GM19463 (cell line): ENCODE results near the gene CIB1.

Source experiments
- ATAC-seq: cut with Tn5 transposase; IDR thresholded peaks from one replicate; pipeline ENCODE4 v1.9.1; 2021; ENCODE audit warnings: mild to moderate bottlenecking, moderate library complexity; ENCODE audit not compliant: unreplicated experiment

Gene CIB1

DNA sequence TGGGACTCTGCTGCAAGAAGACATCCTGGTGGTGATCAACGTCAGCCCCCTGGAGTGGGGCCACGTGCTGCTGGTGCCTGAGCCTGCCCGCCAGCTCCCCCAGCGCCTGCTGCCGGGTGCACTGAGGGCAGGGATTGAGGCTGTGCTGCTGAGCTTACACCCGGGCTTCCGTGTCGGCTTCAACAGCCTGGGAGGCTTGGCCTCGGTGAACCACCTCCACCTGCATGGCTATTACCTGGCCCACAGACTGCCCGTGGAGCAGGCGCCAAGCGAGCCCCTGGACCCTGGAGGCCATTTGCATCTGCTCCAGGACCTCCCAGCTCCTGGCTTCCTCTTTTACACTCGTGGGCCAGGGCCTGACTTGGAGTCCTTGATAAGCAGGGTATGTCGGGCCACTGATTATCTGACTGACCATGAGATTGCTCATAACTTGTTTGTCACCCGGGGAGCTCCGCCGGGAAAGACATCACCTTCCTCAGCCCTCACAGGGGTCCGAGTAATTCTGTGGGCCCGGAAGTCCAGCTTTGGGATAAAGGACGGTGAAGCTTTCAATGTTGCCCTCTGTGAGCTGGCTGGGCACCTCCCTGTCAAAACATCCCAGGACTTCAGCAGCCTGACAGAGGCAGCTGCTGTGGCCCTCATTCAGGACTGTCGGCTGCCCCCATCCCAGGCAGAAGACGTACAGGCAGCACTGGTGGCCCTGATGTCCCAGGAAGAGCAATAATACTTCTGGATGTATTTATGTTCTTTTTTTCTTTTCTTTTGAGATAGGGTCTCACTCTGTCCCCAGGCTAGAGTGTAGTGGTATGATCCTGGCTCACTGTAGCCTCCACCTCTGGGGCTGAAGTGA lies 7.8 kb upstream of the CIB1 start:
- no peak for ATAC-seq

DNA sequence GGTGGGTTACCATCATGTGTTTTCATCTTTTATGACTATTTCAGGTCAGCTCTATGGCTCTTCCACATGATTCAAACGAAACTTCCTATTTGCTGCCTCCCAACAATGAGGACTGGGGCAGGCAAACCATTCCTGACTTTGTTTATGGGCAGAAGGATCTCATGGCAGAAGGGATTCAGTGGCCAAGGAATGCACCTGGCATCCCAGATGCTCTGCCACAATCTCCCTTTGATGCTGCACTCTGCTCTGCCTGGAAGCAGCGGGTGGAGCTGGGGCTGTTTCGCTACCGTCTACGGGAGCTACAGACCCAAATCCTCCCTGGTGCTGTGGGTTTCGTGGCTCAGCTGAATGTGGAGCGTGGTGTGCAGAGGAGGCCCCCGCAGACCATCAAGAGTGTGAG lies 7.1 kb upstream of the CIB1 start:
- ATAC-seq: no peak

DNA sequence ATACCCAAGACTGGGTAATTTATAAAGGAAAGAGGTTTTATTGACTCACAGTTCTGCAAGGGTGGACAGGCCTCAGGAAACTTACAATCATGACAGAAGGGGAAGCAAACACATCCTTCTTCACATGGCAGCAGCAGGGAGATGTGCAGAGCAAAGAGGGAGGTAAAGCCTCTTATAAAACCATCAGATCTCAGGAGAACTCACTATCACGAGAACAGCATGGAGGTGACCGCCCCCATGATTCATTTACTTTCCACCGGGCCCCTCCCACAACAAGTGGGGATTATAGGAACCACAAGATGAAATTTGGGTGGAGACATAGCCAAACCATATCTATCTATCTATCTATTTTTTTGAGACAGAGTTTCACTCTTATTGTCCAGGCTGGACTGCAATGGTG lies 5.6 kb upstream of the CIB1 start:
- ATAC-seq: no peak

DNA sequence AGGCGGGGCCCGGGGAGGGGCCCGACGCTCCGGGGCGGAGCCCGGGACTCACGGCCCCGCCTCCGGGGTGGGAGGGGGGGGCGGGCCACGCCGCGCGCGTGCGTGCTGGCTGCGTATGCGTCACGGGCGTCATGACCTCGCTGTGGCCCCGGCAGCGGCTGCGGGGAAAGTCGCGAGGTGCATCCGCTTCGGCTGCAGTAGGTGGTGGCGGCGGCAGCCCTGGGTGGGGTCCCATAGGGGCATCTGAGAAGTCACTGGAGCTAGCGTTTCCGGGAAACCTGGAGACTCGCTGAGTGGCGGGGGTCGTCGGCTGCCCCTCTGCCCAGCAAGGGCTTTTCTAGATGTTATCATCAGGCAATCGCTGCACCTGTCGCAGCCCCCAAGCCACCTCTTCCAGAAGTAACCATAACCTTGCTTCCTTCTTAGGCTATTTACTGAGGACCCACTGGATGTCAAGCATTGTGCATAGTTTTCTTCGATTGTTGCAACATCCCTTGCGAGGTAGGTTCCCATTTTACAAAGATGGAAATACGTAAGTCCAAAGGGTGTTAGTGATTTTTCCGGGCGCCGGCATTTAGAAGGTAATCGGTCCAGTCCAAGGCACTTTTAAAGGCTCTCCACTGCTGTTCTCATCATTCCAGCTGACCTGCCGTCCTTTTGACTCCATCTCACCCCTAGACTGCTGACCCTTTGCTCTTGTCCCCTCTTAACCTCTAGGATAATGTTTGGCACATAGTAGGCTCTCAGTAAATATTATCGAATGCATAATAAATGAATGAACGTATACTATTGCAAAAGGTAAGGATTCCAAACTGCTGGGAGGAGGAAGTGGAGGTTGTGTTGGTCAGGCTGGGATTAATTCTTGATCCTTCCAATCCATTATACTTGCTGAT lies 601 bp upstream of the CIB1 start, which contains the start of gene GDPGP1:
Gene GDPGP1 (plus strand): TSS at position 114 of the 893 bp plus-strand sequence. CDS start 6,700 bp downstream, outside the sequence.
- peak; percentile 67 for ATAC-seq

DNA sequence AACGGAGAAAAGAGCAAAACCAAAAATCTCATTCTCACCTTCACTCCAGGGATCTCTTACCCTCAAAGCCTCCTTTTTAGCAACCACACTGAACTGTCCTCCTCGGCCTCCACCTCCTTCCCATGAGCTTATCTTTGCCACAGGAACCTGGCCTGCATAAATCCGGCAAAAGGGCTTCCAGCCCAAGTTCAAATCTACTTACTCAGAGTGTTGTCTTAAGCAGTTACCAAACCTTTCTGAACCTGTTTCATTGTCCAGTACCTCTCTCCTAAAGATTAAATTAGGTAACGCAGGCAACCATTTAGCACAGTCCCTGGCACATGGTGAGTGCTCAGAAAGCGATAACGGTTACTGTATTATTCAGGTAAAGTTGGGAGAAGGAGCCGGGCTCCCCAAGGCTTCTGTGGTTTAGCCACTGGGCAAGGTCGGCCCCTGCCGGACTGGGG lies 777 bp downstream of the CIB1 start:
- ATAC-seq: no peak

DNA sequence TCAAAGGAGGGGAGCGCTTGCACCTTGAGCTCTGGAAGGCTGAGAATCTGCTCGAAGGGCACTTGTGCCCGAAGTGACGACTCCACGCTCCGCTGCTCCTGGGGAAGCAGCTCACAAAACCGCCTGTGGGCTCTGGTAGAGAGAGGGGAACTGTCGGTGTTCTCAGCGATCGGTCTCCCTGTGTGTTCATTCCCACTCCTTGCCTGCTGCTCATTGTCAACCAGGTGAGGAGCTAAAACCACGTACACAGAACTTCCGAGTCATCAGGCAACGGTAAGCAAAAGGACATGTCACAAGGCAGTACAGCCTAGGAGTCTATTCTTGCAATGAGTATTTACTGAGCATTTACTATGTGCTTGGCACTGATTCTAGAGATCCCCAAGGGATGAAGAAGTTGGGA lies 1.5 kb downstream of the CIB1 start:
- ATAC-seq: no peak

DNA sequence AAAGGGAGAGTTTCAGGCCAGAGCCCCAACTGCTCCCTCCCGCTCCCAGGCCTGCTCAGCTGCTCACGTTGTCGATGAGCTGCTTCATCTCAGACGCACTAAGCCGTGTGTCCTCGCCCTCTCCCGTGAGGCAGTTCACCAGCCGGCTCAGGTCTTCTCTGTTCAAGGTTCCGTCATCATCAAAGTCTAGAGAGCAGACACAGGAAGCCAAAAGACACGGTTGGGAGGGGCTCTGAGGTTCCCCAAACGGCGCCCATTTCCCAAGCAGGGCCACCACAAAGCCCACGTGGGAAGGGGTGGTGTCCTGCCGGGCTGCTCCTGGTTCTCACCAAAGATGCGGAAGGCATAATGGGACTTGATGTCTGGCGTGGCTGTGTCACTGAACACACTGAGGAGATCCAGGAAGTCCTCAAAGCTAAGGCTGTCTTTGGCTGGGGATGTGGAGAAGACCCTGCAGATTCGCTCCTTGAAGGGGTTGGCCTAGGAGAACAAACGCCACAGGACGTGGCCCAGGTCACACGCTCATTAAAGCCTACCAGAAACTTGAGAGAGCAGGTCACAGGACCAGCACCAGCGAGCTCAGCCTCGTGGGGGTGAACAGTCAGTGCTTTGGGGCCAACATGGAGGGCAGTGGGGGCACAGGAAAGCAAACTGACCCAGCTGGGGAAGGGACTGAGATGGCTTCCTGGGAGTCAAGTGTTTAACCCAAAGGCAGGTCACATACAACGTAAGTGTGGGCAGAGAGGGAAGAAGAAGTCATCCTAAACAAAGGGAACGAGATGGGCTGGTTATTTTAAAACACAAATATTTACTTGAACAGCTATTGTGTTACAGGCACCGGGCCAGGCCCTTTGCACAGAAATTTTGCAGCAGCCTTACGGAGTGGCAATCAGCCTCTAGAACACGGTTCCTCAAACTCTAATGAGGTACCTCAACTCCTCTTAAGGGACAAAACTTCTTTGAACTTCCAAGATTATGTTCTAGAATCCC lies 2.4 kb downstream of the CIB1 start:
- no peak for ATAC-seq

DNA sequence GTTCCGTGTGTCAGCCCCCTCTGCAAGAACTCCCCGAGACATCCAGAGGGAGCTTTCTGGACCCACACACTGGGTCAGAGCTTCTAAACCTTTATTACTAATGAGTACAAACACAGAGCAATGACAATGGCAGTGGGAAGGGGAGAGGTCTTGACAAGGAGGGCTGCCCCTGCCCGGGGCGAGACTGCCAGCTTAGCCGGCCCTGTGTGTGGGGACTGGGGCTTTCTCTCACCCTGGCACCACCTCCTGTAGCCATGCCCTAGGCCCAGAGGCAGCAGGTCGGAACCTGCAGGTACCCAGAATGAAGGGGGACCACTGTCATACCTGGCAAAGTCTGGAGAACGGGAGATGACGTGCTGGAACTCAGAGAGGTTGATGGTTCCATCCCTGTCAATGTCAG lies 3.1 kb downstream of the CIB1 start:
- no peak for ATAC-seq

DNA sequence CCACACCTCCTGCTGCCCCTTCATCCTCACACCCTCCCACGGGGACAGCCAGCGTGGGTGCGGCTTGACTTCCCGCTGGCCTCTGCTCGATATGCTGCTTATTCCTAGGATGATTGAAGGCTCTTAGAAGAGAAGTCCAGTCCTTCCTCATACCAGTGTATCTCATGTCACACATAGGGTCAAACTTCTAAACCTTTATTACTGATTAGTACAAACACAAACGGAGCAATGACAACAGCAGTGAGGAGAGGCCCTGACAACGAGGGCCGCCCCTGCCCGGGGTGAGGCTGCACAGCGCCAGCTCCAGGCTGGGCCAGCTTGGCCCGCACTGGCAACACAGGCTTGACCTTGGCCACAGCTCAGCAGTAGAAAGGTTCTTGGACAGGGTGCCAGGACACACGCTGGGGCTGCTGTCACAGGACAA lies 3.7 kb downstream of the CIB1 start:
- no peak for ATAC-seq

DNA sequence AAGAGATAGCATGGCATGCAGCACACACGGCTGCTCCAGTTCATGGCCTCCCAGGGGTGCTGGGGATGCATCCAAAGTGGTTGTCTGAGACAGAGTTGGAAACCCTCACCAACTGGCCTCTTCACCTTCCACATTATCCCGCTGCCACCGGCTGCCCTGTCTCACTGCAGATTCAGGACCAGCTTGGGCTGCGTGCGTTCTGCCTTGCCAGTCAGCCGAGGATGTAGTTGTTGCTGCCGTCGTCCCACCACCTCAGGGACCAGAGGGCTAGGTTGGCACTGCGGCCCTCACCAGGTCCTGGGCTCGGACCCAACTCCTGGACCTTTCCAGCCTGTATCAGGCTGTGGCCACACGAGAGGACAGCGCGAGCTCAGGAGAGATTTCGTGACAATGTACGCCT lies 4.8 kb downstream of the CIB1 start:
- no peak for ATAC-seq

DNA sequence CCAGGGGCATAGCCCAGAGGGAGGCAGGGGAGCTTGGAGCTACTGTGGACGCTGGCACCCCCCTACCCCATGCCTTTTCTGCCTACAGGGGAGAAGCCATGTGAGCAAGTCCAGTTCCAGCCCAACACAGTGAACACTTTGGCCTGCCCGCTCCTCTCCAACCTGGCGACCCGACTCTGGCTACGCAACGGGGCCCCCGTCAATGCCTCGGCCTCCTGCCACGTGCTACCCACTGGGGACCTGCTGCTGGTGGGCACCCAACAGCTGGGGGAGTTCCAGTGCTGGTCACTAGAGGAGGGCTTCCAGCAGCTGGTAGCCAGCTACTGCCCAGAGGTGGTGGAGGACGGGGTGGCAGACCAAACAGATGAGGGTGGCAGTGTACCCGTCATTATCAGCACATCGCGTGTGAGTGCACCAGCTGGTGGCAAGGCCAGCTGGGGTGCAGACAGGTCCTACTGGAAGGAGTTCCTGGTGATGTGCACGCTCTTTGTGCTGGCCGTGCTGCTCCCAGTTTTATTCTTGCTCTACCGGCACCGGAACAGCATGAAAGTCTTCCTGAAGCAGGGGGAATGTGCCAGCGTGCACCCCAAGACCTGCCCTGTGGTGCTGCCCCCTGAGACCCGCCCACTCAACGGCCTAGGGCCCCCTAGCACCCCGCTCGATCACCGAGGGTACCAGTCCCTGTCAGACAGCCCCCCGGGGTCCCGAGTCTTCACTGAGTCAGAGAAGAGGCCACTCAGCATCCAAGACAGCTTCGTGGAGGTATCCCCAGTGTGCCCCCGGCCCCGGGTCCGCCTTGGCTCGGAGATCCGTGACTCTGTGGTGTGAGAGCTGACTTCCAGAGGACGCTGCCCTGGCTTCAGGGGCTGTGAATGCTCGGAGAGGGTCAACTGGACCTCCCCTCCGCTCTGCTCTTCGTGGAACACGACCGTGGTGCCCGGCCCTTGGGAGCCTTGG lies 5.6 kb downstream of the CIB1 start:
- ATAC-seq: no peak

DNA sequence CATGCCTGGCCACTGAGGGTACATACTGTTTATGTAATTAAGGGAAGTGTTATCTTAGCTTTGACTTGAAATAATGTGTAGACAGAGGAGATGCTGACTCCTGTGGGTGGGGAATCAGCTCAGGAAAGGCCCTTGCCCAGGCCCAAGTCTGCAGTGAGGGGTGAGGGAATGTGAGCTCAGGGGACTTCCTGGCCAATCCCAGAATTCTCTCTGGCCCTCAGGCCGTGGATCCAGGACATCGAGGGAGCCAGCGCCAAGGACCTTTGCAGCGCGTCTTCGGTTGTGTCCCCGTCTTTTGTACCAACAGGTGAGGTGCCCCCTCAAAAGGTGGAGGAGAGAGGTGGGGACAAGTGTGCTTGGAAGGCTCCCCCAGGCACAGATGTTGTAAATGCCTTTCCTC lies 6.4 kb downstream of the CIB1 start:
- ATAC-seq: no peak

DNA sequence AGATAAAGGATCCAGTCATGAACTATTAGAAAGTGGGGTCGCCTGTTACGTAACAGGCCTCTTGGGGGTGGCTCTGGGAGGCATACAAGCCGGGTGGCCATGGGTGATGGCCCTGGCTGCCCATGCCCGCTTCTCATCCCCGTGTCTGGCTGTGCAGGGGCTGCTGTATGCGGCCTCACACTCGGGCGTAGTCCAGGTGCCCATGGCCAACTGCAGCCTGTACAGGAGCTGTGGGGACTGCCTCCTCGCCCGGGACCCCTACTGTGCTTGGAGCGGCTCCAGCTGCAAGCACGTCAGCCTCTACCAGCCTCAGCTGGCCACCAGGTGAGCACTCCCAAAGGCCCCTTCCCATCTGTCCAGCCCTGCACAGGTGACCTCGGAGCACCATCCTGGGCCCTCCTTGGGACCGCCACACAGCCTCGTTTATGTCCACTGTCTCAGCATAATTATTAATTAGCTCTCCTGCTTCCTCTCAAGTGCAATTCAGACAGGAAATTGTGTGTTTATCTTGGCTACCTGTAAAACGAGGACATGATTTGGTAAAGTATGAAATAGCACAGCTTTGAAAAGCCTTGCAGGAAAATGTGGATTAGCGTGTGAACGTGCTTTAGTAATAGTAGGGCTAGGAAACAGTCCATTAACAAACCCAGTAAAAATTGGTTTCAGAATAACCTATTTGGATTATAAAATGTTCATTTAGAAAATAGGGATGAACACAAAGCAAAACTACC lies 8.1 kb downstream of the CIB1 start:
- no peak for ATAC-seq

DNA sequence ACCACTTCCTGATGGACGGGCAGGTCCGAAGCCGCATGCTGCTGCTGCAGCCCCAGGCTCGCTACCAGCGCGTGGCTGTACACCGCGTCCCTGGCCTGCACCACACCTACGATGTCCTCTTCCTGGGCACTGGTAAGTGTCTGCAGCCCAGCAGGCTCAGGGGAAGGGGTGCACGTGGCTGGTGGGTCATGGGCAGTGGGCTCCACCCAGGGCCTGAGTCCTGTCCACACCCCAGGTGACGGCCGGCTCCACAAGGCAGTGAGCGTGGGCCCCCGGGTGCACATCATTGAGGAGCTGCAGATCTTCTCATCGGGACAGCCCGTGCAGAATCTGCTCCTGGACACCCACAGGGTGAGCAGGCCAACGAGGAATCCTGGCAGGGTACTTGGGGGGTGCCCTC lies 8.7 kb downstream of the CIB1 start:
- ATAC-seq: no peak

DNA sequence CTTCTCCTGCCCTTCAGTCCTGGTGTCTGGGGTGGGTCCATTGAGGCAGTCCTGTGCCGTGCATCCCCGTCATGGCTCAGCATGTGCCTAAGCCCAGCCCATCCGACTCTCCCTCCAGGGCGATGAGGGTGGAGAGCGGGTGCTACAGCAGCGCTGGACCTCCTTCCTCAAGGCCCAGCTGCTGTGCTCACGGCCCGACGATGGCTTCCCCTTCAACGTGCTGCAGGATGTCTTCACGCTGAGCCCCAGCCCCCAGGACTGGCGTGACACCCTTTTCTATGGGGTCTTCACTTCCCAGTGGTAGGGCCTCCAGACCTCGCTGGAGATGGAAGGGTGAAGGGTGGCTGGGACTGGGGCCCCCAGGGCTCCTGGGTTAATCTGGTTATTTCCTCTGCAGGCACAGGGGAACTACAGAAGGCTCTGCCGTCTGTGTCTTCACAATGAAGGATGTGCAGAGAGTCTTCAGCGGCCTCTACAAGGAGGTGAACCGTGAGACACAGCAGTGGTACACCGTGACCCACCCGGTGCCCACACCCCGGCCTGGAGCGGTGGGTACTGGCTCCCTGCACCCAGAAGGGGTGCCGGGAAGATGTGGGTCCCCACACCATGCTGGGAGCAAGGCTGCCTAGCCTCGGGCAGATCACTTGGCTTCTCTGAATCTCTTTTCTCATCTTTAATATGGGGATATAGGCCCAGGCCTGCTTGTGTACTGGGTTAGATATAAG lies 10.1 kb downstream of the CIB1 start:
- no peak for ATAC-seq

DNA sequence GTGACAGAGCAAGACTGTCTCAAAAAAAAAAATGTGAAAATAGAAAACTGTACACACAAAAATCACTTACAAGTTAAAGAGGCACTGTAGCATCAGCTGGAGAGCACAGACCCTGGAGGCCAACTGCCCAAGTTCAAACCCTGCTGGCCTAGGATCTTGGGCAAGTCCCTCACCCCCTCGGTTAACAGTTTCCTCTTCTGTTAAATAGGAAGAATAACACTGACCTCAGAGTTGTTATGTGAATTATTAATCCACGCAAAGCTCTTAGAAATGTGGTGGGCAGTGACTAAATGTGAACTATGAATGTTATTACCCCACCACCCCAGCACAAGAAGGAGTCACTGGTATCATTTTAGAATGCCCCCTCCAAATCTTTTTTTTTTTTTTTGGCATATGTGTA lies 11.2 kb downstream of the CIB1 start:
- ATAC-seq: no peak

DNA sequence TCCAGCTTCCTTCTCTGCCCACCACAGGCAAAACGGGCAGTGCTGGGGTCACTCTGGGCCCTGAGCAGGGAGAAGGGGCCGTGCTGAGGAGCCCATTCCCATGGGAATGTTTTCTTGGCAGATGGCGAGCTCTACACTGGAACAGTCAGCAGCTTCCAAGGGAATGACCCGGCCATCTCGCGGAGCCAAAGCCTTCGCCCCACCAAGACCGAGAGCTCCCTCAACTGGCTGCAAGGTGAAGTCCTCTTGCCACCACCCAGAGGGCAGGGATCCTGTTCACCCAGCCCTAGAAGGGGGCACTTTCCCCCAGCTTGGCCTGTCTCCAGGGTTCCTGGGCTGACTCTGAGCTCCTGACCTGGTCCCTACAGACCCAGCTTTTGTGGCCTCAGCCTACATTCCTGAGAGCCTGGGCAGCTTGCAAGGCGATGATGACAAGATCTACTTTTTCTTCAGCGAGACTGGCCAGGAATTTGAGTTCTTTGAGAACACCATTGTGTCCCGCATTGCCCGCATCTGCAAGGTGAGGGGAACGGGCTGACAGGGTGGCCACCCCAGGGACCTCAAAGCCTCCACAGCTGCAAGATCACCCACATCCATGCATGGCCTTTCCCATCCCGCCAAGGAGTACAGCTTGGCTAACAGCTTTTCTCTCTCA lies 12.4 kb downstream of the CIB1 start:
- ATAC-seq: no peak
